Fibroblast of lung (primary cell): ENCODE measurements around the gene TRERF1. TPM values are rescaled to one million over a fixed set of nuclear protein-coding genes. Genes with fewer than 3 reads are reported as not detected.

Experiments used
- DNase-seq, 2 donors: peaks; one replicate each; pipeline versions ENCODE4 v3.0.0 to v3.0.0-alpha.2; 2010; ENCODE audit warnings: low read depth in 2 of 2
- H2AFZ ChIP-seq: 2 replicates; pipeline ENCODE4 v1.5.1; 2012; ENCODE audit warnings: low read length, control low read depth, inconsistent platforms
- H3K27ac ChIP-seq: 2 replicates; pipeline ENCODE4 v1.5.1; 2011; ENCODE audit warnings: low read length, control low read depth; ENCODE audit not compliant: insufficient read depth
- H3K27me3 ChIP-seq: 2 replicates; pipeline ENCODE4 v1.5.1; 2011; ENCODE audit warnings: mild to moderate bottlenecking, low read length; ENCODE audit not compliant: control insufficient read depth, insufficient read depth
- H3K36me3 ChIP-seq: 2 replicates; pipeline ENCODE4 v1.5.1; 2011; ENCODE audit warnings: low read length; ENCODE audit not compliant: control insufficient read depth, insufficient read depth
- H3K4me1 ChIP-seq: 2 replicates; pipeline ENCODE4 v1.5.1; 2011; ENCODE audit warnings: low read length; ENCODE audit not compliant: control insufficient read depth, insufficient read depth; ENCODE audit errors: extremely low read depth
- H3K4me2 ChIP-seq: 2 replicates; pipeline ENCODE4 v1.5.1; 2011; ENCODE audit warnings: low read length, control low read depth; ENCODE audit not compliant: insufficient read depth; ENCODE audit errors: extremely low read depth
- H3K4me3 ChIP-seq, 4 experiments: fragments of 200-600 bp in 1 of 4; sonication (generic) in 1 of 4; replicated peaks in 1 of 4; 2 replicates each; pipeline ENCODE4 v1.5.1; 2011 to 2016; ENCODE audit warnings: low read length in 4 of 4, low read depth in 3 of 4, mild to moderate bottlenecking in 3 of 4, control low read depth in 2 of 4, inconsistent platforms in 1 of 4, mixed read lengths in 1 of 4; ENCODE audit not compliant: insufficient read depth in 1 of 4; ENCODE audit errors: control extremely low read depth in 1 of 4
- H3K79me2 ChIP-seq: 2 replicates; pipeline ENCODE4 v1.5.1; 2012; ENCODE audit warnings: mild to moderate bottlenecking, low read length, inconsistent platforms; ENCODE audit not compliant: control insufficient read depth, insufficient read depth
- H3K9ac ChIP-seq: 2 replicates; pipeline ENCODE4 v1.5.1; 2011; ENCODE audit warnings: mild to moderate bottlenecking, low read length, control low read depth; ENCODE audit not compliant: insufficient read depth
- H3K9me3 ChIP-seq: 2 replicates; pipeline ENCODE4 v1.5.1; 2012; ENCODE audit warnings: low read depth, low read length; ENCODE audit not compliant: control insufficient read depth, insufficient read depth
- H4K20me1 ChIP-seq: 2 replicates; pipeline ENCODE4 v1.5.1; 2011; ENCODE audit warnings: low read length; ENCODE audit not compliant: control insufficient read depth, insufficient read depth; ENCODE audit errors: extremely low read depth
- EZH2 ChIP-seq: IDR thresholded peaks from 2 replicates; pipeline ENCODE4 v1.5.1; 2012; ENCODE audit warnings: low read length, control low read depth, mild to moderate bottlenecking; ENCODE audit errors: missing control alignments
- polyA plus RNA-seq, 2 donors: library from polyadenylated mRNA; depleted of rRNA in 1 of 2; stranded (reverse) in 1 of 2; unstranded in 1 of 2; fragments of >200 nt; gene quantifications; 2 replicates each; pipeline ENCODE4 v1.2.1, GENCODE V29; 2011 to 2012; ENCODE audit warnings: missing spikeins in 1 of 2
- total RNA-seq: library from RNA; depleted of rRNA; stranded (reverse); fragments of >200 nt; gene quantifications from 2 replicates; pipeline ENCODE4 v1.2.1, GENCODE V29; 2014
- TF ChIP-seq, protein P1 (sequence below), 2 donors: IDR thresholded peaks in 1 of 2; conservative IDR thresholded peaks in 1 of 2; 1 replicate in 1 of 2; 2 replicates in 1 of 2; pipeline ENCODE4 v1.5.1; 2011 to 2012; ENCODE audit warnings: low read length in 2 of 2, control low read depth in 1 of 2, inconsistent platforms in 1 of 2, low read depth in 1 of 2, mild to moderate bottlenecking in 1 of 2

The TRERF1 gene
- total and polyA plus RNA-seq, 2 donors (not counting 1 experiment from before 2014, with no cell fraction given) = 6.3 to 8.3 TPM

DNA sequence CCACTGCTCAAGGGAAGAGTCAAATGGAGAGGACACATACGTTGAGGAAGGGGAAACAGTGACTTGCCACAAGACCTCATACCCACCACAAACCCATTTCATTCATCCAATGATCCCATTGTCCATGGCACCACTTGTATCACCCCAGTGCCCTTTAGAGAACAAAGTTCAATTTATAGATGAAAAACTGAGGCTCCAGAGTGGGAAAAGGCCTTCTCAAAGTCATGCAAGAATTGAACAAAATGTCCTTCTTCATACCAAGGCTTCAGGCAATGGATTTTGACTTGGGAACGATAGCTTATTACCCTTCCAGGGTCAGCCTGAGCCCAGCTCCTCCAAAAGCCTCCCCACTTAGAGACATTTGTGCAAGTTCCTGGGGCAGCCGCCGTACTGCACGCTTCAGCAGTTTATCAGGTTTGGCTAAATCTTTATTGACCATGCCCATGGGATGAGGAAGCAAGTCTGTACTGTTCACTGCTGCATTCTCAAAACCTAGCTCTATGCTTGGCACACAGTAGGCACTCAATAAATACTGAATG lies 186.8 kb downstream of the TRERF1 start:
- DNase-seq = no peak
- Histone ChIP-seq H3K9me3 (no peaks in the 10 kb centered on the region), H3K9ac (no peak overlapping the region), H3K27me3 (no peaks in the 10 kb centered on the region), H3K79me2 (no peaks in the 10 kb centered on the region), H3K4me3 (no peak overlapping the region), H3K4me2 (no peak overlapping the region), H3K4me1 (peaks cover 3% of the 10 kb centered on the region), H2AFZ (no peak overlapping the region), H3K36me3 (peaks cover 18% of the 10 kb centered on the region), H3K27ac (no peak overlapping the region), H4K20me1 (no peaks in the 10 kb centered on the region)
- TF ChIP-seq EZH2 = no peak
- TF ChIP-seq, protein P1, sequence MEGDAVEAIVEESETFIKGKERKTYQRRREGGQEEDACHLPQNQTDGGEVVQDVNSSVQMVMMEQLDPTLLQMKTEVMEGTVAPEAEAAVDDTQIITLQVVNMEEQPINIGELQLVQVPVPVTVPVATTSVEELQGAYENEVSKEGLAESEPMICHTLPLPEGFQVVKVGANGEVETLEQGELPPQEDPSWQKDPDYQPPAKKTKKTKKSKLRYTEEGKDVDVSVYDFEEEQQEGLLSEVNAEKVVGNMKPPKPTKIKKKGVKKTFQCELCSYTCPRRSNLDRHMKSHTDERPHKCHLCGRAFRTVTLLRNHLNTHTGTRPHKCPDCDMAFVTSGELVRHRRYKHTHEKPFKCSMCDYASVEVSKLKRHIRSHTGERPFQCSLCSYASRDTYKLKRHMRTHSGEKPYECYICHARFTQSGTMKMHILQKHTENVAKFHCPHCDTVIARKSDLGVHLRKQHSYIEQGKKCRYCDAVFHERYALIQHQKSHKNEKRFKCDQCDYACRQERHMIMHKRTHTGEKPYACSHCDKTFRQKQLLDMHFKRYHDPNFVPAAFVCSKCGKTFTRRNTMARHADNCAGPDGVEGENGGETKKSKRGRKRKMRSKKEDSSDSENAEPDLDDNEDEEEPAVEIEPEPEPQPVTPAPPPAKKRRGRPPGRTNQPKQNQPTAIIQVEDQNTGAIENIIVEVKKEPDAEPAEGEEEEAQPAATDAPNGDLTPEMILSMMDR (conservative IDR thresholded peaks at IDR 0.05 in 1 of 2, IDR thresholded peaks at IDR 0.05 in 1 of 2; ENCODE audit: low read depth in 1 of 2, low read length in 2 of 2) = no peak

DNA sequence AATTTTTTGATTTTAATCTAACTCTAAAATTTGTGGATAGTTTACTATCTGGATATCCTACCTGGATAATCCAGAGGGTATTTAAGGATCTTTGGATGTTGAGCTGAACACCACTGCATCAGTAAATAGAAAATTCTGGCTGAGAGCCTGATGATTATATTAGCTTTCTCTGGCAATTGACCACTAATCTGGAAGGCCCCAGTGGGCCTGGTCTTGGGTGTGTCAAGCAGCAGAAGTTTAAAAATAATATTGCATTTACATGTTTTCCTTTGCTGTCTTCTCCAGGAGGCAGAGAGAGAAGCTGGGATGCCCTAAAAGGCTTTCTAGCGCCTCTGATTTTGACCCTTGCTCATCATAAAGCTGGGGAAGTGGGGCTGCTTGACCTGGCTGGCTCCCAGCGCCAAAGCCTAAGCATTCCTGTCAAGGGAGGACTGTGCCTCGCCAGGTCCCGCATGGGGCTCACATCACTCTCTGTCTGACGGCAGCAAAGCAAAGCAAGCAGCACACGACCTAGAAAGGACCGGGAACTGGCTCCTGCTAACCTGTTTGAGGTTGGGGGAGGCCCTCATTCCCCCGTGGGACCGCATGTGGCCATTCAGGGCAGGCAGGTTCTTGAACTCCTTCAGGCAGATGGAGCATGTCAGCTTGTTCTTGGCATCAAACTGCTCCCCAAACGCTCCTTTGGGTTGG lies 187.4 kb downstream of the TRERF1 start:
- H3K9me3 ChIP-seq = no peaks in the 10 kb centered on the region
- H3K4me3 ChIP-seq = no peak overlapping the region
- peaks cover 15% of the 10 kb centered on the region for H3K36me3 ChIP-seq
- H2AFZ ChIP-seq = no peak overlapping the region
- H4K20me1 ChIP-seq = no peaks in the 10 kb centered on the region
- DNase-seq = no peak
- no peaks in the 10 kb centered on the region for H3K79me2 ChIP-seq
- H3K27ac ChIP-seq = no peak overlapping the region
- H3K9ac ChIP-seq = no peak overlapping the region
- TF ChIP-seq EZH2 = no peak
- no peaks in the 10 kb centered on the region for H3K27me3 ChIP-seq
- H3K4me1 ChIP-seq = peaks cover 3% of the 10 kb centered on the region
- no peak overlapping the region for H3K4me2 ChIP-seq

DNA sequence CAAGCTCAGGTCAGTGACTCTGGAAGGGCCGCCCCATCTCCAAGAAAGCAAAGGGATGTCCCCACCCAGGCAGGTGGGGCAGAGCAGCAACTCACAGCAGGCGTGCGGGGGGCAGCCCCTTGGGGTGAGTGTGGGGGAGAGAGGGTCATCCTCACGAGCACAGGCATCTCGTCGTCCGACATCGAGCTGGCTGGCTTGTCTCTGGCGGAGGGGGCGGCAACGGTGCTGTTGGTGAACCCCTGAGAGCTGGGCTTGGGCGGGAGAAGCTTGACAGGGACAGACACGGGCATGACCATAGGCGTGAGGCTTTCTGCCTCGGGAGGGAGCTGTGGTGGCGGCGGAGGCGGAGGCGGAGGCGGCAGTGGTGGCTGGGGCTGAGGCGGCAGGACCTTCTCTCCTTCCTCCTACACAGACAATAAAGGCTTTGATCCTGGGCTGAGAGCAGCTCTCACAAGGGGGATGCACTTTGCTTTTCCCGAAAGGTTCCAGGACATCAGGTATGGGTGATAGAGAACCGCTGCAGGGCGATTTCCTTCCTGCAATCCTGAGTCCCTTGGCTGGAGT lies 188.5 kb downstream of the TRERF1 start:
- H3K4me2 ChIP-seq = no peak overlapping the region
- no peaks in the 10 kb centered on the region for H3K9me3 ChIP-seq
- no peak overlapping the region for H3K9ac ChIP-seq
- H3K27ac ChIP-seq = no peak overlapping the region
- H3K79me2 ChIP-seq = no peaks in the 10 kb centered on the region
- no peak for DNase-seq
- TF ChIP-seq EZH2 = no peak
- TF ChIP-seq, protein P1 (conservative IDR thresholded peaks at IDR 0.05 in 1 of 2, IDR thresholded peaks at IDR 0.05 in 1 of 2; ENCODE audit: low read depth in 1 of 2, low read length in 2 of 2) = no peak
- H3K4me3 ChIP-seq = no peak overlapping the region
- no peaks in the 10 kb centered on the region for H3K27me3 ChIP-seq
- peaks cover 3% of the 10 kb centered on the region for H3K4me1 ChIP-seq
- H3K36me3 ChIP-seq = peaks cover 9% of the 10 kb centered on the region
- no peaks in the 10 kb centered on the region for H4K20me1 ChIP-seq
- no peak overlapping the region for H2AFZ ChIP-seq
